Frontal cortex (tissue), 4 donors: ENCODE measurements around the gene NEDD8. TPM values are rescaled to one million over a fixed set of nuclear protein-coding genes. Genes with fewer than 3 reads are reported as not detected.
"Not testable (repeated sequence)": the region's sequence is repeated elsewhere in the genome, so short reads cannot be mapped to it uniquely, and the experiment has no call there.

Source experiments
- DNase-seq, 2 donors: peaks; one replicate each; pipeline ENCODE4 v3.0.0; 2012; ENCODE audit warnings: low spot score in 2 of 2
- FAIRE-seq: peaks from 2 replicates; lab custom pipeline; 2012; peaks lifted over from hg19 to GRCh38; lab: Jason Lieb, UNC
- total RNA-seq: library from RNA; depleted of rRNA; stranded (reverse); fragments of >200 nt; gene quantifications from one replicate; pipeline ENCODE4 v1.2.3, GENCODE V29; 2014
- donor health status: control.
- donor health status: control.
- donor health status: control.

NEDD8 gene
- total RNA-seq, 1 donor from 2014 or later = 62.8 TPM

GRCh38 chr14:24252289-24253124 is 20.3 kb upstream of the NEDD8 start:
- no peak for FAIRE-seq
- DNase-seq = no peak

GRCh38 chr14:24251880-24252288 is 19.7 kb upstream of the NEDD8 start:
- no peak for FAIRE-seq
- DNase-seq = no peak

- no peak for FAIRE-seq
Measured at GRCh38 chr14:24250354-24250753, 18.2 kb upstream of the NEDD8 start.

GRCh38 chr14:24249230-24250021 is 17.3 kb upstream of the NEDD8 start:
- FAIRE-seq (no peak), DNase-seq (no peak)

More at GRCh38 chr14:24250354-24250753, 18.2 kb upstream of the NEDD8 start:
- no peak for DNase-seq

GRCh38 chr14:24247422-24247821 is 15.3 kb upstream of the NEDD8 start:
- FAIRE-seq = no peak
- no peak for DNase-seq

GRCh38 chr14:24246765-24247212 is 14.6 kb upstream of the NEDD8 start:
- FAIRE-seq (no peak), DNase-seq (no peak)

GRCh38 chr14:24245350-24245749 is 13.2 kb upstream of the NEDD8 start:
- DNase-seq, FAIRE-seq: not testable (repeated sequence)

GRCh38 chr14:24243336-24243836 is 11.2 kb upstream of the NEDD8 start:
- FAIRE-seq (no peak), DNase-seq (no peak)

- DNase-seq = peak; percentile 85 to 95
- no peak for FAIRE-seq
Measured at GRCh38 chr14:24241829-24242443, 9.8 kb upstream of the NEDD8 start.

GRCh38 chr14:24240110-24240918 is 8.1 kb upstream of the NEDD8 start:
- DNase-seq (no peak), FAIRE-seq (no peak)

- DNase-seq (no peak), FAIRE-seq (no peak)
Measured at GRCh38 chr14:24238527-24239037, 6.4 kb upstream of the NEDD8 start.

GRCh38 chr14:24238123-24238522 is 6.0 kb upstream of the NEDD8 start:
- FAIRE-seq (no peak), DNase-seq (no peak)

GRCh38 chr14:24237463-24237955 is 5.3 kb upstream of the NEDD8 start:
- DNase-seq (no peak), FAIRE-seq (no peak)

- no peak for FAIRE-seq
Measured at GRCh38 chr14:24236689-24237462, 4.7 kb upstream of the NEDD8 start.

GRCh38 chr14:24235804-24236688 is 3.9 kb upstream of the NEDD8 start:
- FAIRE-seq (no peak), DNase-seq (no peak)

More at GRCh38 chr14:24236689-24237462, 4.7 kb upstream of the NEDD8 start:
- DNase-seq = no peak

GRCh38 chr14:24234095-24235005 is 2.2 kb upstream of the NEDD8 start:
- no peak for DNase-seq
- FAIRE-seq = no peak
